ENCODE data around the gene SORBS1.
"Not testable (repeated sequence)": the region's sequence is repeated elsewhere in the genome, so short reads cannot be mapped to it uniquely, and the experiment has no call there.

Gene SORBS1

DNA sequence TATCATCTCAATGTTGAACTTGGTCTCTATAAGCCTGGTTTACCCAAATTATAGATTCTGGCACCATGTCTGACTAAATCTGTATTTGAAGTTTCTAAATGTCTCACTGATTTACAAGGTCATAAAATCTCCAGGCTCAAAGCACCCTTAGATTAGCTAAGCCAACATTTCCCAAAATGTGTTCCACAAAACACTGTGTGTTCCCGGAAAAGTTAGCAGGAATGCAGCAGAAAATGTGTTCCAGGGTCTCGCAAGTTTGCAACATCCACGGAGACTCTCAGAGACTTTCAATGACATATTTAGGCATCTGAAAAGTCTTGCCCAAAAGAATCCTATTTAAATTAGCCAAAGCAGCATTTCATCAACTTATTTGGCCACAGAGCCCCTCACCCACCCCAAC, 91.9 kb downstream of the SORBS1 start:
- no peaks in the 10 kb centered on the region for H3K9me3 ChIP-seq (ENCODE audit: control insufficient read depth in 2 of 2, low read length in 2 of 2)
- H3K36me3 ChIP-seq (ENCODE audit: control insufficient read depth in 2 of 2, insufficient read depth in 2 of 2, low read length in 2 of 2): no peaks in the 10 kb centered on the region
- peak overlapping the region in 1 of 2 donors; percentile 20 for H3K27ac ChIP-seq (ENCODE audit: low read depth in 2 of 2, low read length in 2 of 2)
- no peak overlapping the region for H3K4me3 ChIP-seq (ENCODE audit: low read length in 2 of 2)
- H3K4me1 ChIP-seq (ENCODE audit: control insufficient read depth in 2 of 2, insufficient read depth in 2 of 2, low read length in 2 of 2): peaks cover 13 to 14% of the 10 kb centered on the region in 2 donors
- H3K27me3 ChIP-seq (ENCODE audit: control insufficient read depth in 2 of 2, insufficient read depth in 2 of 2, low read length in 2 of 2): no peaks in the 10 kb centered on the region
- no peak overlapping the region for H3K9ac ChIP-seq (ENCODE audit: low read depth in 1 of 2, low read length in 2 of 2)

DNA sequence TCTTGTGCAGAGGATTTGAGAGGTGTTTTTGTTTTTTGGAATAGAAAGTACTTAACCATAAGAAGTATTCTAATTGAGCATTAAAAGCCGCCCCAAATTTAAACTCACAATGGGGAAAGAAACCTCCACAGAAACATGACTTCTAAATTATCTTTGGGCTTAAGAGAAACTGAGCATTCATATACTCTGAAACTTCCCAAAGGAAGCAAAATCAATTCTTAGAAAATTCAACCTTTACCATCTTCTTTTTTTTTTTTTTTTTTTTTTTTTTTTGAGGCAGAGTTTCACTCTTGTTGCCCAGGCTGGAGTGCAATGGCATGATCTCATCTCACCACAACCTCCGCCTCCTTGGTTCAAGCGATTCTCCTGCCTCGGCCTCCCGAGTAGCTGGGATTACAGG, 93.5 kb downstream of the SORBS1 start:
- H3K4me3 ChIP-seq (ENCODE audit: low read length in 2 of 2); H3K9me3 ChIP-seq (ENCODE audit: control insufficient read depth in 2 of 2, low read length in 2 of 2); H3K36me3 ChIP-seq (ENCODE audit: control insufficient read depth in 2 of 2, insufficient read depth in 2 of 2, low read length in 2 of 2); H3K9ac ChIP-seq (ENCODE audit: low read depth in 1 of 2, low read length in 2 of 2); H3K27me3 ChIP-seq (ENCODE audit: control insufficient read depth in 2 of 2, insufficient read depth in 2 of 2, low read length in 2 of 2): not testable (repeated sequence)
- peak overlapping the region in 1 of 2 donors; percentile 11 for H3K27ac ChIP-seq (ENCODE audit: low read depth in 2 of 2, low read length in 2 of 2)
- peaks cover 8 to 11% of the 10 kb centered on the region in 2 donors for H3K4me1 ChIP-seq (ENCODE audit: control insufficient read depth in 2 of 2, insufficient read depth in 2 of 2, low read length in 2 of 2)

- no peaks in the 10 kb centered on the region for H3K9me3 ChIP-seq (ENCODE audit: control insufficient read depth in 2 of 2, low read length in 2 of 2)
- H3K27me3 ChIP-seq (ENCODE audit: control insufficient read depth in 2 of 2, insufficient read depth in 2 of 2, low read length in 2 of 2): no peaks in the 10 kb centered on the region
- no peaks in the 10 kb centered on the region for H3K36me3 ChIP-seq (ENCODE audit: control insufficient read depth in 2 of 2, insufficient read depth in 2 of 2, low read length in 2 of 2)
- no peak overlapping the region for H3K4me3 ChIP-seq (ENCODE audit: low read length in 2 of 2)
- peaks cover 8 to 11% of the 10 kb centered on the region in 2 donors for H3K4me1 ChIP-seq (ENCODE audit: control insufficient read depth in 2 of 2, insufficient read depth in 2 of 2, low read length in 2 of 2)
- H3K27ac ChIP-seq (ENCODE audit: low read depth in 2 of 2, low read length in 2 of 2): peak overlapping the region; percentile 11 to 16
- H3K9ac ChIP-seq (ENCODE audit: low read depth in 1 of 2, low read length in 2 of 2): no peak overlapping the region
These were observed 94.0 kb downstream of the SORBS1 start for GRCh38 chr10:95467162-95467599.

DNA sequence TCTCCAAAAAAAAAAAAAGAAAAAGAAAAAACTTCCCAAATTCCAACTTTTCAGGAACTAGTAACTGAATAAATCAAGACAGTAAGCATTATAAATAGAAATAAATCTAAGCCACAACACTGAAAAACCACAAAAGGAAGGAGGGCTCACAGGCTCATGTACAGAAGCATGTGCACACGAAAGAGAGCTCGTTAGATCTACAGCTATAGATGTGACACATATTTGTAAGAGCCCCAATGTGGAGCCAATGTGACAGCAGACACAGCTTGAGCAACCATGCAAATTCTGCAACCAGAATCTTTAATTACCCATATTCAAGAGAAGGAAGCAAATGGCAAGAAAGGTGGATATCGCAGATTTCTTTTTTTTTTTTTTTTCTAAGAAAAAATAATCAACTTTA, 94.7 kb downstream of the SORBS1 start:
- Histone ChIP-seq H3K4me1 (ENCODE audit: control insufficient read depth in 2 of 2, insufficient read depth in 2 of 2, low read length in 2 of 2) (peaks cover 8 to 11% of the 10 kb centered on the region in 2 donors), H3K27ac (ENCODE audit: low read depth in 2 of 2, low read length in 2 of 2) (no peak overlapping the region), H3K27me3 (ENCODE audit: control insufficient read depth in 2 of 2, insufficient read depth in 2 of 2, low read length in 2 of 2) (no peaks in the 10 kb centered on the region), H3K36me3 (ENCODE audit: control insufficient read depth in 2 of 2, insufficient read depth in 2 of 2, low read length in 2 of 2) (no peaks in the 10 kb centered on the region), H3K9ac (ENCODE audit: low read depth in 1 of 2, low read length in 2 of 2) (no peak overlapping the region), H3K4me3 (ENCODE audit: low read length in 2 of 2) (no peak overlapping the region), H3K9me3 (ENCODE audit: control insufficient read depth in 2 of 2, low read length in 2 of 2) (no peaks in the 10 kb centered on the region)

- no peak overlapping the region for H3K4me3 ChIP-seq (ENCODE audit: low read length in 2 of 2)
- H3K9me3 ChIP-seq (ENCODE audit: control insufficient read depth in 2 of 2, low read length in 2 of 2): no peaks in the 10 kb centered on the region
- H3K27ac ChIP-seq (ENCODE audit: low read depth in 2 of 2, low read length in 2 of 2): peak overlapping the region in 1 of 2 donors; percentile 20
- H3K4me1 ChIP-seq (ENCODE audit: control insufficient read depth in 2 of 2, insufficient read depth in 2 of 2, low read length in 2 of 2): peaks cover 8% of the 10 kb centered on the region in 2 donors
- no peaks in the 10 kb centered on the region for H3K36me3 ChIP-seq (ENCODE audit: control insufficient read depth in 2 of 2, insufficient read depth in 2 of 2, low read length in 2 of 2)
- H3K27me3 ChIP-seq (ENCODE audit: control insufficient read depth in 2 of 2, insufficient read depth in 2 of 2, low read length in 2 of 2): no peaks in the 10 kb centered on the region
- no peak overlapping the region for H3K9ac ChIP-seq (ENCODE audit: low read depth in 1 of 2, low read length in 2 of 2)
These were observed 96.9 kb downstream of the SORBS1 start for GRCh38 chr10:95464280-95464679.

GRCh38 chr10:95462740-95463667, 98.2 kb downstream of the SORBS1 start:
- no peaks in the 10 kb centered on the region for H3K36me3 ChIP-seq (ENCODE audit: control insufficient read depth in 2 of 2, insufficient read depth in 2 of 2, low read length in 2 of 2)
- H3K9ac ChIP-seq (ENCODE audit: low read depth in 1 of 2, low read length in 2 of 2): no peak overlapping the region
- peaks cover 5 to 8% of the 10 kb centered on the region in 2 donors for H3K4me1 ChIP-seq (ENCODE audit: control insufficient read depth in 2 of 2, insufficient read depth in 2 of 2, low read length in 2 of 2)
- H3K27me3 ChIP-seq (ENCODE audit: control insufficient read depth in 2 of 2, insufficient read depth in 2 of 2, low read length in 2 of 2): no peaks in the 10 kb centered on the region
- no peaks in the 10 kb centered on the region for H3K9me3 ChIP-seq (ENCODE audit: control insufficient read depth in 2 of 2, low read length in 2 of 2)
- no peak overlapping the region for H3K27ac ChIP-seq (ENCODE audit: low read depth in 2 of 2, low read length in 2 of 2)
- no peak overlapping the region for H3K4me3 ChIP-seq (ENCODE audit: low read length in 2 of 2)

DNA sequence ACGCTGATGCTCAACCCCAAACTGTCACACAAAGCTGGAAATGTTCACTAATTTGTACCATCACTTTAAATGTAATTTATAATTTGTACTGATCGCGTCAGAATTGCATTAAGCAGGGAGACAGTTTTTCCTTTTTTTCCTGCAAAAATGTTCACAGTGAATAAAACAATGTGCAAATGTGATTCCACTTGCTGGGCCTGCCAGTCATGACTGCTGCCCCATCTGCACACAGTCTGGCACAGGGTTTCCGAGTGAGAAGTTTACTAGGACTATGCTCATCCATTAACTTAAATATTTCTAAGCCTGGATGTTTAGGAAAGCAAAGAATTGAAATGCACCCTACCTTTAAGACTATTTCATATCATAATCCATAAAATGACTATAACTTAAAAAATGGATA, 99.6 kb downstream of the SORBS1 start:
- Histone ChIP-seq H3K27ac (ENCODE audit: low read depth in 2 of 2, low read length in 2 of 2) (no peak overlapping the region), H3K4me1 (ENCODE audit: control insufficient read depth in 2 of 2, insufficient read depth in 2 of 2, low read length in 2 of 2) (peaks cover 3 to 8% of the 10 kb centered on the region in 2 donors), H3K9ac (ENCODE audit: low read depth in 1 of 2, low read length in 2 of 2) (no peak overlapping the region), H3K9me3 (ENCODE audit: control insufficient read depth in 2 of 2, low read length in 2 of 2) (no peaks in the 10 kb centered on the region), H3K27me3 (ENCODE audit: control insufficient read depth in 2 of 2, insufficient read depth in 2 of 2, low read length in 2 of 2) (no peaks in the 10 kb centered on the region), H3K4me3 (ENCODE audit: low read length in 2 of 2) (no peak overlapping the region), H3K36me3 (ENCODE audit: control insufficient read depth in 2 of 2, insufficient read depth in 2 of 2, low read length in 2 of 2) (no peaks in the 10 kb centered on the region)

- Histone ChIP-seq H3K9me3 (ENCODE audit: control insufficient read depth in 2 of 2, low read length in 2 of 2) (no peaks in the 10 kb centered on the region), H3K36me3 (ENCODE audit: control insufficient read depth in 2 of 2, insufficient read depth in 2 of 2, low read length in 2 of 2) (no peaks in the 10 kb centered on the region), H3K4me1 (ENCODE audit: control insufficient read depth in 2 of 2, insufficient read depth in 2 of 2, low read length in 2 of 2) (peaks cover 0 to 5% of the 10 kb centered on the region in 2 donors), H3K9ac (ENCODE audit: low read depth in 1 of 2, low read length in 2 of 2) (no peak overlapping the region), H3K4me3 (ENCODE audit: low read length in 2 of 2) (no peak overlapping the region), H3K27ac (ENCODE audit: low read depth in 2 of 2, low read length in 2 of 2) (no peak overlapping the region), H3K27me3 (ENCODE audit: control insufficient read depth in 2 of 2, insufficient read depth in 2 of 2, low read length in 2 of 2) (no peaks in the 10 kb centered on the region)
These were observed 101.6 kb downstream of the SORBS1 start for GRCh38 chr10:95459446-95460045.

- Histone ChIP-seq H3K4me1 (ENCODE audit: control insufficient read depth in 2 of 2, insufficient read depth in 2 of 2, low read length in 2 of 2) (peaks cover 0 to 3% of the 10 kb centered on the region in 2 donors), H3K36me3 (ENCODE audit: control insufficient read depth in 2 of 2, insufficient read depth in 2 of 2, low read length in 2 of 2) (no peaks in the 10 kb centered on the region), H3K27me3 (ENCODE audit: control insufficient read depth in 2 of 2, insufficient read depth in 2 of 2, low read length in 2 of 2) (no peaks in the 10 kb centered on the region), H3K9me3 (ENCODE audit: control insufficient read depth in 2 of 2, low read length in 2 of 2) (no peaks in the 10 kb centered on the region), H3K27ac (ENCODE audit: low read depth in 2 of 2, low read length in 2 of 2) (no peak overlapping the region), H3K9ac (ENCODE audit: low read depth in 1 of 2, low read length in 2 of 2) (no peak overlapping the region), H3K4me3 (ENCODE audit: low read length in 2 of 2) (no peak overlapping the region)
These were observed 102.3 kb downstream of the SORBS1 start for GRCh38 chr10:95458871-95459270.

GRCh38 chr10:95458014-95458413, 103.2 kb downstream of the SORBS1 start:
- no peak overlapping the region for H3K27ac ChIP-seq (ENCODE audit: low read depth in 2 of 2, low read length in 2 of 2)
- no peaks in the 10 kb centered on the region for H3K4me1 ChIP-seq (ENCODE audit: control insufficient read depth in 2 of 2, insufficient read depth in 2 of 2, low read length in 2 of 2)

More at GRCh38 chr10:95458014-95458413, 103.2 kb downstream of the SORBS1 start:
- Histone ChIP-seq H3K36me3 (ENCODE audit: control insufficient read depth in 2 of 2, insufficient read depth in 2 of 2, low read length in 2 of 2) (no peaks in the 10 kb centered on the region), H3K9me3 (ENCODE audit: control insufficient read depth in 2 of 2, low read length in 2 of 2) (no peaks in the 10 kb centered on the region), H3K9ac (ENCODE audit: low read depth in 1 of 2, low read length in 2 of 2) (no peak overlapping the region), H3K4me3 (ENCODE audit: low read length in 2 of 2) (no peak overlapping the region), H3K27me3 (ENCODE audit: control insufficient read depth in 2 of 2, insufficient read depth in 2 of 2, low read length in 2 of 2) (no peaks in the 10 kb centered on the region)

Data from mucosa of rectum (tissue), 2 donors.